ENCODE data around the gene TSN. TPM values are rescaled to one million over a fixed set of nuclear protein-coding genes. Genes with fewer than 3 reads are reported as not detected.

TSN gene
- total and polyA plus RNA-seq, 9 of the 15 experiments (the other 6 are each of a cell fraction or from before 2014, with no cell fraction given), result 63.2 to 152 (median 95.2) TPM

DNA sequence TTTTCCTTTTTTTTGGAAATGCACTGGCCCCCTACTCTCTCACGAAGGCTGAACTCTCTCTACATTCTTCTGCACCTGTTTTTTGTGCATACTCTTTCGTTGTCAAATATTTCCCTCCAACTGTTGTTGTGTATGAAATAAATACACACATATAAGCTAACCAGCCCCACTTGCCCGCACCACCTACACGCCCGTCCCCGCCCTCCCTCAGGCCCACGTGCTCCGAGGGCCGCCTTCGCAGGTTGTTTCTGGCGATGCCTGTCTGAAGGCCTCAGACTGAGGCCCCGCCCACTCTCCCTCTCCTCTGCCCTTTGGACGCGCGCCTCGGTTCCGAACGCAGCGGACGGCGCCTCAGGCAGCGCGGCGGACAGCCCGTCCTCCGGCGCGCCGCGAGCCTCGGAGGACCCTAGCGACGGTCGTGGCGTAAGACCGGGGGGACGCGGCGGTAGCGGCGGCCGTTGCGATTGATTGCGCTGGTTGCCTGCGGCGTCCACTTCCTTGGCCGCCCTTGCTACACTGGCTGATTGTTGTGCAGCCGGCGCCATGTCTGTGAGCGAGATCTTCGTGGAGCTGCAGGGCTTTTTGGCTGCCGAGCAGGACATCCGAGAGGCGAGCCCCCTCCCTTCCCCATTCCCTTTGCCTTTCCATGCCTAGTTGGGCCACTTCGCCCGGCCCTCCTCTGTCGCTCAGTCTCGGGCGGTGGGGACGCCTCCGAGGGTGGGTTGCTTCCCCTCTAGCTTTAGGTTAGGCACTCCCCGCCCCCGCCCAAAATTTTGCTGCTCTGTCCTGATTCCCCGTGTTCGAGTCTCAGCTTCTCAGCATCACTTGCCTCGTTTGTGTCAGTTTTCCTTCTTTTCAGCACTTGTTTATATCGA lies at the start of gene TSN (continued):
- TF ChIP-seq SAP30 (IDR thresholded peaks at IDR 0.05; ENCODE audit: borderline replicate concordance, insufficient read depth, low read depth, low read length, poor library complexity, severe bottlenecking) (peak; percentile 77), EP400 (IDR thresholded peaks at IDR 0.05) (peak; percentile 99), SRSF7 (optimal IDR thresholded peaks at IDR 0.05; ENCODE audit: low read depth, low read length) (no peak), HDAC3 (IDR thresholded peaks at IDR 0.05; ENCODE audit: borderline replicate concordance, partially characterized antibody) (no peak), FOSL1 (tag; conservative IDR thresholded peaks at IDR 0.05) (no peak), ZNF586 (CRISPR knock-in tag; conservative IDR thresholded peaks at IDR 0.05) (no peak), IFI16 (CRISPR knock-in tag; IDR thresholded peaks at IDR 0.05) (no peak), ZNF3 (CRISPR knock-in tag; IDR thresholded peaks at IDR 0.05) (no peak), MXI1 (IDR thresholded peaks at IDR 0.05; ENCODE audit: low read depth, low read length) (peak; percentile 98), RUNX1 (IDR thresholded peaks at IDR 0.05; ENCODE audit: low read depth) (peak; percentile 40; the same call in 1 of the 2 replicates)
- TF ChIP-seq, protein P1, sequence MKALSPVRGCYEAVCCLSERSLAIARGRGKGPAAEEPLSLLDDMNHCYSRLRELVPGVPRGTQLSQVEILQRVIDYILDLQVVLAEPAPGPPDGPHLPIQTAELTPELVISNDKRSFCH (CRISPR knock-in tag; IDR thresholded peaks at IDR 0.05), result no peak
- TF ChIP-seq, protein P1 (tag; IDR thresholded peaks at IDR 0.05), result peak; percentile 84
- TF ChIP-seq, protein P2, sequence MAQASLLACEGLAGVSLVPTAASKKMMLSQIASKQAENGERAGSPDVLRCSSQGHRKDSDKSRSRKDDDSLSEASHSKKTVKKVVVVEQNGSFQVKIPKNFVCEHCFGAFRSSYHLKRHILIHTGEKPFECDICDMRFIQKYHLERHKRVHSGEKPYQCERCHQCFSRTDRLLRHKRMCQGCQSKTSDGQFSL (CRISPR knock-in tag; IDR thresholded peaks at IDR 0.05), result no peak
- TF ChIP-seq, protein P2 (tag; IDR thresholded peaks at IDR 0.05), result no peak
- TF ChIP-seq, protein P3, sequence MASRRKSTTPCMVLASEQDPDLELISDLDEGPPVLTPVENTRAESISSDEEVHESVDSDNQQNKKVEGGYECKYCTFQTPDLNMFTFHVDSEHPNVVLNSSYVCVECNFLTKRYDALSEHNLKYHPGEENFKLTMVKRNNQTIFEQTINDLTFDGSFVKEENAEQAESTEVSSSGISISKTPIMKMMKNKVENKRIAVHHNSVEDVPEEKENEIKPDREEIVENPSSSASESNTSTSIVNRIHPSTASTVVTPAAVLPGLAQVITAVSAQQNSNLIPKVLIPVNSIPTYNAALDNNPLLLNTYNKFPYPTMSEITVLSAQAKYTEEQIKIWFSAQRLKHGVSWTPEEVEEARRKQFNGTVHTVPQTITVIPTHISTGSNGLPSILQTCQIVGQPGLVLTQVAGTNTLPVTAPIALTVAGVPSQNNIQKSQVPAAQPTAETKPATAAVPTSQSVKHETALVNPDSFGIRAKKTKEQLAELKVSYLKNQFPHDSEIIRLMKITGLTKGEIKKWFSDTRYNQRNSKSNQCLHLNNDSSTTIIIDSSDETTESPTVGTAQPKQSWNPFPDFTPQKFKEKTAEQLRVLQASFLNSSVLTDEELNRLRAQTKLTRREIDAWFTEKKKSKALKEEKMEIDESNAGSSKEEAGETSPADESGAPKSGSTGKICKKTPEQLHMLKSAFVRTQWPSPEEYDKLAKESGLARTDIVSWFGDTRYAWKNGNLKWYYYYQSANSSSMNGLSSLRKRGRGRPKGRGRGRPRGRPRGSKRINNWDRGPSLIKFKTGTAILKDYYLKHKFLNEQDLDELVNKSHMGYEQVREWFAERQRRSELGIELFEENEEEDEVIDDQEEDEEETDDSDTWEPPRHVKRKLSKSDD (conservative IDR thresholded peaks at IDR 0.05; ENCODE audit: low read length), result no peak; the same call in 1 of the 2 replicates
- TF ChIP-seq, protein P4, sequence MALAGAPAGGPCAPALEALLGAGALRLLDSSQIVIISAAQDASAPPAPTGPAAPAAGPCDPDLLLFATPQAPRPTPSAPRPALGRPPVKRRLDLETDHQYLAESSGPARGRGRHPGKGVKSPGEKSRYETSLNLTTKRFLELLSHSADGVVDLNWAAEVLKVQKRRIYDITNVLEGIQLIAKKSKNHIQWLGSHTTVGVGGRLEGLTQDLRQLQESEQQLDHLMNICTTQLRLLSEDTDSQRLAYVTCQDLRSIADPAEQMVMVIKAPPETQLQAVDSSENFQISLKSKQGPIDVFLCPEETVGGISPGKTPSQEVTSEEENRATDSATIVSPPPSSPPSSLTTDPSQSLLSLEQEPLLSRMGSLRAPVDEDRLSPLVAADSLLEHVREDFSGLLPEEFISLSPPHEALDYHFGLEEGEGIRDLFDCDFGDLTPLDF (CRISPR knock-in tag; IDR thresholded peaks at IDR 0.05), result peak; percentile 85; the same call in 1 of the 2 replicates
- TF ChIP-seq, protein P5, sequence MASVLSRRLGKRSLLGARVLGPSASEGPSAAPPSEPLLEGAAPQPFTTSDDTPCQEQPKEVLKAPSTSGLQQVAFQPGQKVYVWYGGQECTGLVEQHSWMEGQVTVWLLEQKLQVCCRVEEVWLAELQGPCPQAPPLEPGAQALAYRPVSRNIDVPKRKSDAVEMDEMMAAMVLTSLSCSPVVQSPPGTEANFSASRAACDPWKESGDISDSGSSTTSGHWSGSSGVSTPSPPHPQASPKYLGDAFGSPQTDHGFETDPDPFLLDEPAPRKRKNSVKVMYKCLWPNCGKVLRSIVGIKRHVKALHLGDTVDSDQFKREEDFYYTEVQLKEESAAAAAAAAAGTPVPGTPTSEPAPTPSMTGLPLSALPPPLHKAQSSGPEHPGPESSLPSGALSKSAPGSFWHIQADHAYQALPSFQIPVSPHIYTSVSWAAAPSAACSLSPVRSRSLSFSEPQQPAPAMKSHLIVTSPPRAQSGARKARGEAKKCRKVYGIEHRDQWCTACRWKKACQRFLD (CRISPR knock-in tag; IDR thresholded peaks at IDR 0.05), result no peak
- TF ChIP-seq, protein P6, sequence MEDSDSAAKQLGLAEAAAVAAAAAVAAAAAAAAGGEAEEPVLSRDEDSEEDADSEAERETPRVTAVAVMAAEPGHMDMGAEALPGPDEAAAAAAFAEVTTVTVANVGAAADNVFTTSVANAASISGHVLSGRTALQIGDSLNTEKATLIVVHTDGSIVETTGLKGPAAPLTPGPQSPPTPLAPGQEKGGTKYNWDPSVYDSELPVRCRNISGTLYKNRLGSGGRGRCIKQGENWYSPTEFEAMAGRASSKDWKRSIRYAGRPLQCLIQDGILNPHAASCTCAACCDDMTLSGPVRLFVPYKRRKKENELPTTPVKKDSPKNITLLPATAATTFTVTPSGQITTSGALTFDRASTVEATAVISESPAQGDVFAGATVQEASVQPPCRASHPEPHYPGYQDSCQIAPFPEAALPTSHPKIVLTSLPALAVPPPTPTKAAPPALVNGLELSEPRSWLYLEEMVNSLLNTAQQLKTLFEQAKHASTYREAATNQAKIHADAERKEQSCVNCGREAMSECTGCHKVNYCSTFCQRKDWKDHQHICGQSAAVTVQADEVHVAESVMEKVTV (CRISPR knock-in tag; IDR thresholded peaks at IDR 0.05), result no peak
